Body of pancreas (tissue), 4 donors: ENCODE measurements around the gene PDIA4.

Source experiments
- CTCF ChIP-seq, 7 experiments: fragments of 450-650 bp in 4 of 7; fragments of 200-600 bp in 3 of 7; sonication (generic) in 3 of 7; IDR thresholded peaks; one replicate each; pipeline ENCODE4 v1.5.1; 2016 to 2019; ENCODE audit warnings: antibody characterized with exemption in 7 of 7
- POLR2A ChIP-seq, 3 donors: fragments of 450-650 bp; IDR thresholded peaks; one replicate each; pipeline ENCODE4 v1.6.1; 2016; ENCODE audit warnings: antibody characterized with exemption in 3 of 3, mild to moderate bottlenecking in 2 of 3

DNA sequence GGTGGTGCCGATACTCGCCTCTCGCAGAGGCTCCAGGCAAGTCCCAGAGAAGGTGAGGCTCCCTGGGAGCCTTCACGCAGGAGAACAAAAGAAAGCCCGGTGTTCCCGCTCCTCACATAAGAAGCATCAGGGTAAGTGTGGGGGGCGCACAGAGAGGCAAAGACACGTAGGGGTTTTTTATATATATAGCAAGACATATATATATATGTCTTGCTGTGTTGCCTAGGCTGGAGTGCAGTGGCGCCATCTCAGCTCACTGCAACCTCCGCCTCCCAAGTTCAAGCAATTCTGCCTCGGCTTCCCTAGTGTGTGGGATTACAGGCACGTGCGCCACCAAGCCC, 61.3 kb downstream of the PDIA4 start:
- TF ChIP-seq CTCF (IDR thresholded peaks at IDR 0.05) (no peak), POLR2A (IDR thresholded peaks at IDR 0.05) (no peak)
